NCI-H2081 (cell line): ENCODE data around the gene DNAH9.
A peak's percentile ranks its signal among the peaks of the same experiment; 100 is the strongest.

ENCODE experiments used
- DNase-seq, 2 experiments: peaks; one replicate each; lab custom pipeline; 2025; lab: John Stamatoyannopoulos, UW

The DNAH9 gene

GRCh38 chr17:11610999-11611566, 12.8 kb downstream of the DNAH9 start:
- no peak for DNase-seq

- DNase-seq, result no peak
Observed at GRCh38 chr17:11612956-11613355, 14.7 kb downstream of the DNAH9 start.

- DNase-seq, result no peak
Observed at GRCh38 chr17:11618861-11619566, 20.7 kb downstream of the DNAH9 start.

- DNase-seq, result no peak
Observed at GRCh38 chr17:11622492-11622891, 24.2 kb downstream of the DNAH9 start.

GRCh38 chr17:11624976-11625375, 26.7 kb downstream of the DNAH9 start:
- DNase-seq, result no peak

- no peak for DNase-seq
Observed at GRCh38 chr17:11625878-11626277, 27.6 kb downstream of the DNAH9 start.

- DNase-seq, result no peak
Observed at GRCh38 chr17:11627301-11627940, 29.2 kb downstream of the DNAH9 start.

GRCh38 chr17:11628374-11628773, 30.1 kb downstream of the DNAH9 start:
- no peak for DNase-seq

- DNase-seq, result no peak
Observed at GRCh38 chr17:11628831-11629230, 30.6 kb downstream of the DNAH9 start.

GRCh38 chr17:11636771-11637170, 38.5 kb downstream of the DNAH9 start:
- no peak for DNase-seq

- DNase-seq, result no peak
Observed at GRCh38 chr17:11637796-11638195, 39.5 kb downstream of the DNAH9 start.

- no peak for DNase-seq
Observed at GRCh38 chr17:11638700-11639265, 40.5 kb downstream of the DNAH9 start.

- DNase-seq, result no peak
Observed at GRCh38 chr17:11639736-11640462, 41.6 kb downstream of the DNAH9 start.

- no peak for DNase-seq
Observed at GRCh38 chr17:11640463-11640814, 42.2 kb downstream of the DNAH9 start.

GRCh38 chr17:11641521-11642275, 43.4 kb downstream of the DNAH9 start:
- no peak for DNase-seq

GRCh38 chr17:11642655-11643054, 44.4 kb downstream of the DNAH9 start:
- DNase-seq, result no peak

- DNase-seq, result no peak
Observed at GRCh38 chr17:11643851-11644250, 45.6 kb downstream of the DNAH9 start.

- peak; percentile 43 to 48 for DNase-seq
Observed at GRCh38 chr17:11644265-11645212, 46.3 kb downstream of the DNAH9 start.

- DNase-seq, result no peak
Observed at GRCh38 chr17:11645426-11645825, 47.2 kb downstream of the DNAH9 start.

GRCh38 chr17:11651089-11651488, 52.8 kb downstream of the DNAH9 start:
- no peak for DNase-seq

GRCh38 chr17:11668618-11669017, 70.3 kb downstream of the DNAH9 start:
- no peak for DNase-seq
